SK-N-SH (cell line): ENCODE results near the gene FEZF1. TPM values are rescaled to one million over a fixed set of nuclear protein-coding genes. Genes with fewer than 3 reads are reported as not detected.

Experiments
- CTCF ChIA-PET: fragments of 300-600, 350-600 bp; formaldehyde crosslinking; extraction: SDS; loops from one replicate; lab custom pipeline; 2021; lab: Yijun Ruan, JAX
- POLR2A ChIA-PET: fragments of 350-600 bp; sonication (Branson Sonifier 250); formaldehyde crosslinking; extraction: SDS; loops from one replicate; lab custom pipeline; 2020; ENCODE audit warnings: antibody characterized with exemption, inconsistent platforms; lab: Yijun Ruan, JAX
- DNase-seq: peaks from one replicate; pipeline ENCODE4 v3.0.0; 2012
- H2AFZ ChIP-seq: fragments of 200-600 bp; sonication (generic); 2 replicates; pipeline ENCODE4 v1.8.1; 2016; ENCODE audit warnings: antibody characterized with exemption, mild to moderate bottlenecking, low read depth
- H3F3A ChIP-seq: fragments of 200-600 bp; sonication (generic); replicated peaks from 2 replicates; pipeline ENCODE3; 2016; ENCODE audit warnings: antibody characterized with exemption, mild to moderate bottlenecking; ENCODE audit not compliant: insufficient read depth
- H3K27ac ChIP-seq, 2 experiments: fragments of 200-500 bp in 1 of 2; fragments of 200-600 bp in 1 of 2; sonication (Bioruptor generic) in 1 of 2; sonication (generic), shearing (Covaris generic) in 1 of 2; 2 replicates each; pipeline versions ENCODE4 v1.5.1 to v1.6.1; 2014 to 2016; ENCODE audit warnings: low read depth in 2 of 2, inconsistent platforms in 1 of 2, low read length in 1 of 2, mild to moderate bottlenecking in 1 of 2, mixed read lengths in 1 of 2
- H3K27me3 ChIP-seq: fragments of 200-600 bp; sonication (generic), shearing (Covaris generic); 2 replicates; pipeline ENCODE4 v1.6.1; 2016; ENCODE audit warnings: mixed run types; ENCODE audit not compliant: insufficient read depth
- H3K36me3 ChIP-seq, 2 experiments: fragments of 200-500 bp in 1 of 2; fragments of 200-600 bp in 1 of 2; sonication (Bioruptor generic) in 1 of 2; sonication (generic) in 1 of 2; replicated peaks in 1 of 2; 2 replicates each; pipeline versions ENCODE3 to v1.5.1; 2014 to 2016; ENCODE audit warnings: low read length in 1 of 2, mild to moderate bottlenecking in 1 of 2; ENCODE audit not compliant: insufficient read depth in 2 of 2, control insufficient read depth in 1 of 2
- H3K4me1 ChIP-seq, 2 experiments: fragments of 200-500 bp in 1 of 2; fragments of 200-600 bp in 1 of 2; sonication (Bioruptor generic) in 1 of 2; sonication (generic), shearing (Covaris generic) in 1 of 2; 2 replicates each; pipeline versions ENCODE4 v1.5.1 to v1.6.1; 2014 to 2016; ENCODE audit warnings: low read depth in 1 of 2, low read length in 1 of 2, mixed run types in 1 of 2; ENCODE audit not compliant: insufficient read depth in 2 of 2, control insufficient read depth in 1 of 2
- H3K4me2 ChIP-seq: fragments of 200-600 bp; sonication (generic), shearing (Covaris generic); 2 replicates; pipeline ENCODE4 v1.6.1; 2017; ENCODE audit warnings: mixed run types
- H3K4me3 ChIP-seq, 2 experiments: fragments of 200-500 bp in 1 of 2; fragments of 200-600 bp in 1 of 2; sonication (Bioruptor generic) in 1 of 2; sonication (generic), shearing (Covaris generic) in 1 of 2; 2 replicates each; pipeline versions ENCODE4 v1.5.1 to v1.8.1; 2014 to 2016; ENCODE audit warnings: low read depth in 2 of 2, inconsistent platforms in 1 of 2, low read length in 1 of 2, mild to moderate bottlenecking in 1 of 2, mixed read lengths in 1 of 2, moderate library complexity in 1 of 2
- H3K79me2 ChIP-seq: fragments of 200-600 bp; sonication (generic); 2 replicates; pipeline ENCODE4 v1.8.1; 2017; ENCODE audit warnings: mild to moderate bottlenecking; ENCODE audit not compliant: insufficient read depth
- H3K9ac ChIP-seq: fragments of 200-600 bp; sonication (generic); 2 replicates; pipeline ENCODE4 v1.6.1; 2017; ENCODE audit warnings: mixed run types
- H3K9me2 ChIP-seq: fragments of 200-600 bp; sonication (generic); 2 replicates; pipeline ENCODE4 v1.6.1; 2017; ENCODE audit warnings: mixed run types
- H3K9me3 ChIP-seq: fragments of 200-600 bp; sonication (generic); 2 replicates; pipeline ENCODE4 v1.6.1; 2017; ENCODE audit warnings: mixed run types, mild to moderate bottlenecking, moderate library complexity
- H4K20me1 ChIP-seq: fragments of 200-600 bp; sonication (generic); 2 replicates; pipeline ENCODE4 v1.6.1; 2017; ENCODE audit warnings: mild to moderate bottlenecking, mixed run types; ENCODE audit not compliant: insufficient read depth
- EZH2phosphoT487 ChIP-seq: fragments of 200-600 bp; sonication (generic); IDR thresholded peaks from 2 replicates; pipeline ENCODE4 v1.6.1; 2017; ENCODE audit warnings: low read depth, mixed run types, mild to moderate bottlenecking, antibody characterized with exemption, moderate library complexity, borderline replicate concordance
- FOXJ3 ChIP-seq: sonication (generic); formaldehyde crosslinking; IDR thresholded peaks from 2 replicates; pipeline ENCODE4 v1.5.1; 2020; ENCODE audit warnings: mild to moderate bottlenecking, missing genetic modification reagents
- GABPA ChIP-seq: IDR thresholded peaks from 2 replicates; pipeline ENCODE4 v1.4.0; 2012; ENCODE audit warnings: low read depth, mild to moderate bottlenecking
- MEF2A ChIP-seq: IDR thresholded peaks from 2 replicates; pipeline ENCODE4 v1.4.0; 2012; ENCODE audit warnings: low read depth, borderline replicate concordance
- SMC3 ChIP-seq: IDR thresholded peaks from 2 replicates; pipeline ENCODE4 v1.6.1; 2012; ENCODE audit warnings: low read depth, low read length, improper control_type of control experiment
- TAF1 ChIP-seq: IDR thresholded peaks from 2 replicates; pipeline ENCODE4 v1.6.1; 2012; ENCODE audit warnings: low read depth, mild to moderate bottlenecking, low read length, moderate library complexity, borderline replicate concordance
- YY1 ChIP-seq: IDR thresholded peaks from 2 replicates; pipeline ENCODE4 v1.4.0; 2012; ENCODE audit warnings: low read depth, mild to moderate bottlenecking
- WGBS: methylation state at CpG from one replicate; pipeline ENCODE4 v1.1.6; 2017; ENCODE audit warnings: low lambda C conversion rate; 5-methylcytosine and 5-hydroxymethylcytosine counted together
- polyA plus RNA-seq, 3 experiments: library from polyadenylated mRNA; depleted of rRNA; stranded (reverse); fragments of >200 nt; gene quantifications; 2 replicates each; pipeline ENCODE4 v1.2.3, GENCODE V29; 2012
- TF ChIP-seq, protein P1 (sequence below): IDR thresholded peaks from 2 replicates; pipeline ENCODE4 v1.4.0; 2012; ENCODE audit warnings: low read depth
- TF ChIP-seq, protein P2 (sequence below): fragments of 200-600 bp; sonication (generic); IDR thresholded peaks from 2 replicates; pipeline ENCODE4 v1.6.1; 2017; ENCODE audit warnings: antibody characterized with exemption, mild to moderate bottlenecking, moderate library complexity

Gene FEZF1
- polyA plus RNA-seq, 1 of the 3 experiments (the other 2 are of a cell fraction), result not detected

DNA sequence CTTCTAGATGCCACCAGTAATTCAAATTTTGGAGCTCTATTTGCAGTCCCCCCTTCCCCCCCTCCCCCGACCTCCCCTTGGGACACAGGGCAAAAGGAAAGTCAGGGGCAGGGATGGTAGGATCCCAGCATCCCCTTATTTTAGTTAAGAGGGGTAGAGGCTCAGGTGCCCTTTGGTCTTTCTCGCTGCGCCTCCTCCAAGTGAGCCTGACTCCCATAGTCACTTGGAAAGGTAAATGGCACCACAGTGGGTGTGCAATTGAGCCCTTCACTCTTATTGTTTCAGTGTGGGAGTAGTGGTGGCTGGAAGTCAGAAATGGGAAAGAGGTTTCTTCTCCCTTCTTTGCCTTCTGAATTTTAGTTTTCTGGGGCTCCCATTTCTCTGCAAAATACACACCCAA is 8.2 kb upstream of the FEZF1 start (continued):
- no peak for TF ChIP-seq TAF1
- TF ChIP-seq FOXJ3 (CRISPR knock-in tag), result no peak

DNA sequence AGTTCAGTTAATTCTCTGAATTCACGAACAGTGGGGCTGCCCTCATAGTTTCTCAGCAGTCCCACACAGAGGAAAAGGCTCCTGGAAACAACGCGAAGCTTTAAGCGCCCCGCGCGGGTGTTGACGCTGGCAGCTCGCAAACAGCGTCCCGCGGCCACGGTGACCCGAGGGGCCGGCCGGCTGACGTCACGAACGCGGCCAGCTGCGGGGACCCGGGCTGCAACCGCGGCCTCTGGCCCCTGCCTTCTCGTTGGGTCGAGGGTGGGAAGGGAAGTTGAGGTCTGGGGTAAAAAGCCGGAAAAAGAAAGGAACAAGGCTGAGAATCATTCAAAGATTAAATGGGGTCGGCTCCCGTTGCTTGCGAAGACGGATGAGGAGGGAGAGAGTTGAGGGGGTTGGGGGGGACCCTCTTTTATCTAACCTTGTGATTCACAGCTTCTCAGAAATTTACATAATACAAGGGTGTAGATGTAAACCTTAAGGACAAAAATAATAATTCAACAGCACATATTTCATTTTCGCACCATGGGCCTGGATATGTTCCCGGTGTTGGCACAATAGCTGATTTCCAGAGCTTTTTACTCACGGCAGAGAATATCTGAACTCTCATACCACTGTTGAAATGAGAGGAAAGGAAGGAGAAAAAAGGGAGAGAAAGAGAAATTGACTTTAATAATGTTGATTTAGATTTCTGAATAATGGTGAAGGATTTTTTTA is 7.3 kb upstream of the FEZF1 start:
- no peak for TF ChIP-seq TAF1
- no peak for TF ChIP-seq SMC3
- TF ChIP-seq GABPA, result no peak
- TF ChIP-seq, protein P1, sequence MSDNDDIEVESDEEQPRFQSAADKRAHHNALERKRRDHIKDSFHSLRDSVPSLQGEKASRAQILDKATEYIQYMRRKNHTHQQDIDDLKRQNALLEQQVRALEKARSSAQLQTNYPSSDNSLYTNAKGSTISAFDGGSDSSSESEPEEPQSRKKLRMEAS, result no peak
- no peak for TF ChIP-seq MEF2A
- TF ChIP-seq, protein P2, sequence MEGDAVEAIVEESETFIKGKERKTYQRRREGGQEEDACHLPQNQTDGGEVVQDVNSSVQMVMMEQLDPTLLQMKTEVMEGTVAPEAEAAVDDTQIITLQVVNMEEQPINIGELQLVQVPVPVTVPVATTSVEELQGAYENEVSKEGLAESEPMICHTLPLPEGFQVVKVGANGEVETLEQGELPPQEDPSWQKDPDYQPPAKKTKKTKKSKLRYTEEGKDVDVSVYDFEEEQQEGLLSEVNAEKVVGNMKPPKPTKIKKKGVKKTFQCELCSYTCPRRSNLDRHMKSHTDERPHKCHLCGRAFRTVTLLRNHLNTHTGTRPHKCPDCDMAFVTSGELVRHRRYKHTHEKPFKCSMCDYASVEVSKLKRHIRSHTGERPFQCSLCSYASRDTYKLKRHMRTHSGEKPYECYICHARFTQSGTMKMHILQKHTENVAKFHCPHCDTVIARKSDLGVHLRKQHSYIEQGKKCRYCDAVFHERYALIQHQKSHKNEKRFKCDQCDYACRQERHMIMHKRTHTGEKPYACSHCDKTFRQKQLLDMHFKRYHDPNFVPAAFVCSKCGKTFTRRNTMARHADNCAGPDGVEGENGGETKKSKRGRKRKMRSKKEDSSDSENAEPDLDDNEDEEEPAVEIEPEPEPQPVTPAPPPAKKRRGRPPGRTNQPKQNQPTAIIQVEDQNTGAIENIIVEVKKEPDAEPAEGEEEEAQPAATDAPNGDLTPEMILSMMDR, result no peak
- 13% methylated on average over 34 of the region's 34 CpGs for WGBS
- Histone ChIP-seq H3K79me2 (no peaks in the 10 kb centered on the region), H4K20me1 (no peaks in the 10 kb centered on the region), H3K36me3 (no peaks in the 10 kb centered on the region), H3K4me3 (no peak overlapping the region; a peak in 1 of 4 replicates), H3K4me1 (peaks cover 0 to 7% of the 10 kb centered on the region in 2 experiments; a peak in 1 of 4 replicates), H3K9me2 (no peaks in the 10 kb centered on the region), H3K9me3 (no peaks in the 10 kb centered on the region), H3K9ac (no peak overlapping the region), H2AFZ (peak overlapping the region; percentile 50; the same call in 1 of the 2 replicates), H3K27ac (no peak overlapping the region), H3K27me3 (peaks cover 95% of the 10 kb centered on the region), H3F3A (no peaks in the 10 kb centered on the region), H3K4me2 (peak overlapping the region; percentile 61)
- DNase-seq, result peak; percentile 45
- ChIA-PET CTCF (no interaction called here), POLR2A (no interaction called here)

DNA sequence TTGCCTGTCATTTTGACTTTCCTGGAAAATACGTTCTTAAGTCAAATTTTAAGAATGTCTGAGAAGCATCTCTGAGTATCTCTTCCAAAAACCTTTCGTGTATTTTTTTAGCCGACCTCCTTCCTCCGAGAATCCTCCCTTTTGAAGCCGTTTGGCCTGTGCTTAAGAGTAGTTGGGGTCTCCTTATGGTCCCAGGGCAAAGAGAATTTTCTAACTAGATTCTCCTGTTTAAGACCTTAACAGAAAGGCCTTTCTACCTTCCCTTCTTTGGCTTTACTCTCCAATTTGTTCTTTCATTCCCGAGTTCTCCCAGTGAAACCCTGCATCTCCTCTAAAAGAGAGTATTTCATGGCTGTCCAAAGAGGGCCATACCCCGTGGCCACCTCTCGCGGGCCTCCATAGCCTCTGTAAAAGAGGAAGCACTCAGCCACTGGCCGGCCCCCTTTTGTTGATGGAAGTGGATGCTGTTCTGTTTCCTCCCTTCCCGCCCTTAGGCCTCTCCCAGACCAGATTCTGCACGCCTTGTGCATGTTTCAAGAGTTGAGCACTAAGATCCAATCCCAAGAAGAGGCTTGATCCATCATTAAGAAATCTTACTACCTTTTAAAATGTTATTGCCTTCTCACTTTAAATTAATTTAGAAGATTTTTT is 6.6 kb upstream of the FEZF1 start:
- WGBS, result 9% methylated on average over 12 of the region's 12 CpGs

More for the DNA sequence above, 6.6 kb upstream of the FEZF1 start:
- H3K9me3 ChIP-seq, result no peaks in the 10 kb centered on the region
- no peak for DNase-seq
- H3K9me2 ChIP-seq, result no peaks in the 10 kb centered on the region
- TF ChIP-seq YY1 (no peak), EZH2phosphoT487 (0 out of 2 replicates have a peak, but pooled peaks have one; percentile 37), FOXJ3 (CRISPR knock-in tag) (no peak), TAF1 (no peak)
- TF ChIP-seq, all 33 proteins: peak for 1
- H3F3A ChIP-seq, result no peaks in the 10 kb centered on the region
- no peak overlapping the region for H3K27ac ChIP-seq
- H4K20me1 ChIP-seq, result no peaks in the 10 kb centered on the region
- ChIA-PET CTCF (no interaction called here), POLR2A (interaction anchor here (0.6 kb wide), 1 partner anchor 1220 kb away, joined by 7 read pairs; no protein-coding TSS in a partner anchor)
- H3K27me3 ChIP-seq, result peaks cover 95% of the 10 kb centered on the region
- H3K9ac ChIP-seq, result no peak overlapping the region
- peaks cover 0 to 7% of the 10 kb centered on the region in 2 experiments; a peak in 1 of 4 replicates for H3K4me1 ChIP-seq
- no peaks in the 10 kb centered on the region for H3K36me3 ChIP-seq
- peak overlapping the region; percentile 50; the same call in 1 of the 2 replicates for H2AFZ ChIP-seq
- no peaks in the 10 kb centered on the region for H3K79me2 ChIP-seq
- H3K4me3 ChIP-seq, result no peak overlapping the region; a peak in 1 of 4 replicates
- H3K4me2 ChIP-seq, result peak overlapping the region; percentile 61
